ENCODE results near the gene FEN1. TPM values are rescaled to one million over a fixed set of nuclear protein-coding genes. Genes with fewer than 3 reads are reported as not detected.

The FEN1 gene
- total and polyA plus RNA-seq, 4 donors = 4.5 to 46.5 (median 9.5) TPM

DNA sequence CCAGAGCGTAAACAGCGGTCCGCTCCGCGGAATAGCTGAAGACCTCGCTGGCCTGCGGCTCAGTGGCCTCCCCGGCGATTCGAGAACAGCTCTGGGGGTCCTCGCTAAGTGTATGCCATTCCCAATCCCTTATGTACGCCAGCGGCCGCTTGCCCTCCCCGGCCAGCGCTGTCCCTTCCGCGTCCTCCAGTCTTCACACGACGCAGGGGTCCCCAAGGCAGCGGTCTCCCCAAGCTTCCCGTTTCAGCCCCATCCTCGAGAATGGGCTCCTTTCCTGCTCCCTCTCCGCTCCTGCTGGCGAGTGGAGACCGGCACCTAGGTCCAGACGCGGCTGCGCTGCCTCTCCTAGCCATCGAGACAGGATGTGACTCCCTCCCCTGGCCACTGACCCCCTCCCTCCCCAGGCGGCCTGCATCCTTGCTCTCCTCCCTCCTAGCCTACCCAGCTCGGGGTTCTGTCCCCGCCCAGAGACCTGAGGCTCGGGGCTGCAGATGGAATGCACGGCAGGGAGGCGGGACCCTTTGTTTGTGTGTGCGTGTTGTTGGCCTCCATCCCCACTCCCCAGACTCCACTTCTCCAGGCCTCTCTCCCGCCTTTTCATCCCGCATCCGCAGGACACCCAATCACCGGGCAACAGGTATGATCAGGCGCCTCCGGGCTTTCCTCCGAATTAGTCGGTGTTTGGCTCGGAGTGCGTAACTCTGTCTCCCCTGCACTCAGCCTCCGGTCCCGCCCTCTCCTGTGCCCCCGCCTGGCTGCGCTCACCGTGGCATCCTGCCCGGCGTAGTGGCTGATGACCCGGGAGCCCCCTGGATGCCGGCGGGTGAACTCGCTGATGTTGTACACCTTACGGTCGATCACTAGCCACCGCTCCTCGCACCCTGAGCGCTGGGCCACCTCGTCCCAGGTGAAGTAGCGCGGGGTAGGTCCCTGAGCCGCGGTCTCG lies 23.4 kb downstream of the FEN1 start:
- no peaks in the 10 kb centered on the region for H3K9me3 ChIP-seq (ENCODE audit: control insufficient read depth in 4 of 4, low read length in 3 of 4)
- peaks cover 0 to 8% (median 4%) of the 10 kb centered on the region in 4 donors for H3K36me3 ChIP-seq (ENCODE audit: control insufficient read depth in 4 of 4, insufficient read depth in 3 of 4, low read depth in 1 of 4, low read length in 3 of 4)
- no peaks in the 10 kb centered on the region for H3K27me3 ChIP-seq (ENCODE audit: control insufficient read depth in 4 of 4, insufficient read depth in 4 of 4, low read length in 3 of 4)
- H3K4me3 ChIP-seq (ENCODE audit: low read depth in 1 of 3, low read length in 3 of 3) = peak overlapping the region; percentile 48 to 67 (median 48)
- H3K4me1 ChIP-seq (ENCODE audit: control insufficient read depth in 4 of 4, insufficient read depth in 4 of 4, low read length in 3 of 4) = peaks cover 5 to 28% (median 14%) of the 10 kb centered on the region in 4 donors
- peak; percentile 65 for DNase-seq (ENCODE audit: low spot score)
- H3K9ac ChIP-seq (ENCODE audit: low read depth in 1 of 2, low read length in 2 of 2) = peak overlapping the region; percentile 34 to 67
- under 1% methylated on average over 69 of the region's 69 CpGs for WGBS
- peak overlapping the region; percentile 93 to 95 for H3K27ac ChIP-seq (ENCODE audit: low read depth in 1 of 2, low read length in 2 of 2)
- TF ChIP-seq GABPA (IDR thresholded peaks at IDR 0.05 in 1 of 2, conservative IDR thresholded peaks at IDR 0.05 in 1 of 2) (no peak), CTCF (IDR thresholded peaks at IDR 0.05; ENCODE audit: low read depth, low read length, missing input control) (peak; percentile 18), NR2F2 (IDR thresholded peaks at IDR 0.05) (peak; percentile 21), TAF1 (conservative IDR thresholded peaks at IDR 0.05) (peak; percentile 6), SP1 (IDR thresholded peaks at IDR 0.05) (no peak)

DNA sequence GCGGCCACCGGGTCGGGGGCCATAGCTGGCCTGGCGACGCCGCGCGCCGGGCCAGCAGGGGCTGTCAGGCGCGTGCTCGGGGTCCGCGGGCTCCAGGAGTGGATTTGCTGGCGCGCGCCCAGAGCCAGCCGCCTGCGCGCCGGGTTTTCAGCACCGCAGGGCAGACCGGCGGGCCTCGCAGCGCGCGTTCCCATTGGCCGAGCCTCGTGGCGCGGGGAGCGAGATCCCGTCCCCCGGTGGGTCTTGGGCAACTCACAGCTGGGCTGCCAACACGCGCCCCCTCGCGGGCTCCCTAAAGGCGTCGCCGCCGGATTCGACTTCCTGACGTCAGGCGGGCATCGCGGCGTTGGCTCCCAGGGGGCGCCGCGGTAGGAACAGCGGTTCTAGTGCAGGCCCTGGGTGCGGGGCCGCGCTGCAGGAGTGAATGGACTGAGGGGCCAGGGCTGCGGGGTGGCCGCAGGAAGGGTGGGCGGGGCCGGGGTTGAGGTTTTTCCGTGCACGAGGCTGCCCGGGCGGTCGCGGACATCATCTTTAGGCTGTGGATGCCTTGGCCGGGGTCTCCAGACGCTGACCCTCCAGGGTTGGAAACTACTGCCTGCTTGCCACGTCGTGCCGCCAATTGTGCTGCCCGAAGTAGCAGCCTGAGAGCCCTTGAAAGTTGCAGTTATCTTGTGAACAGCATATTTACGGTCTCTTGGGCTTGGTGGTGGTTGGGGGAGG lies 24.2 kb downstream of the FEN1 start, which contains the start of gene FADS1:
TSS of gene FADS1 (minus strand) at position 268 of the 720 bp plus-strand sequence. CDS start at position 194, 74 bp downstream.
- peak; percentile 88 for DNase-seq (ENCODE audit: low spot score)
- Histone ChIP-seq H3K4me3 (ENCODE audit: low read depth in 1 of 3, low read length in 3 of 3) (peak within 1 kb of the TSS; percentile 48 to 67 (median 48)), H3K27ac (ENCODE audit: low read depth in 1 of 2, low read length in 2 of 2) (peak within 1 kb of the TSS; percentile 93 to 95), H3K9me3 (ENCODE audit: control insufficient read depth in 4 of 4, low read length in 3 of 4) (no peaks in the 10 kb centered on the region), H3K36me3 (ENCODE audit: control insufficient read depth in 4 of 4, insufficient read depth in 3 of 4, low read depth in 1 of 4, low read length in 3 of 4) (peaks cover 0 to 7% (median 2%) of the 10 kb centered on the region in 4 donors), H3K4me1 (ENCODE audit: control insufficient read depth in 4 of 4, insufficient read depth in 4 of 4, low read length in 3 of 4) (peaks cover 5 to 28% (median 14%) of the 10 kb centered on the region in 4 donors), H3K27me3 (ENCODE audit: control insufficient read depth in 4 of 4, insufficient read depth in 4 of 4, low read length in 3 of 4) (no peaks in the 10 kb centered on the region), H3K9ac (ENCODE audit: low read depth in 1 of 2, low read length in 2 of 2) (peak within 1 kb of the TSS; percentile 34 to 67)
- 2% methylated on average over 73 of the region's 73 CpGs for WGBS
- TF ChIP-seq ATF3 (IDR thresholded peaks at IDR 0.05) (no peak), RXRA (IDR thresholded peaks at IDR 0.05) (no peak), FOXA1 (IDR thresholded peaks at IDR 0.05) (no peak), YY1 (IDR thresholded peaks at IDR 0.05) (no peak), NR2F2 (IDR thresholded peaks at IDR 0.05) (no peak), RAD21 (IDR thresholded peaks at IDR 0.05) (peak in 1 of 2 donors; percentile 60), FOXA2 (IDR thresholded peaks at IDR 0.05) (no peak), CTCF (IDR thresholded peaks at IDR 0.05; ENCODE audit: low read depth, low read length, missing input control) (peak; percentile 47), HNF4A (conservative IDR thresholded peaks at IDR 0.05) (no peak), EGR1 (IDR thresholded peaks at IDR 0.05; ENCODE audit: low read depth in 2 of 2) (no peak), HNF4G (IDR thresholded peaks at IDR 0.05) (no peak), JUND (IDR thresholded peaks at IDR 0.05) (no peak), TAF1 (conservative IDR thresholded peaks at IDR 0.05) (no peak), GABPA (IDR thresholded peaks at IDR 0.05 in 1 of 2, conservative IDR thresholded peaks at IDR 0.05 in 1 of 2) (no peak), SP1 (IDR thresholded peaks at IDR 0.05) (peak; percentile 40)
- TF ChIP-seq, protein P1, sequence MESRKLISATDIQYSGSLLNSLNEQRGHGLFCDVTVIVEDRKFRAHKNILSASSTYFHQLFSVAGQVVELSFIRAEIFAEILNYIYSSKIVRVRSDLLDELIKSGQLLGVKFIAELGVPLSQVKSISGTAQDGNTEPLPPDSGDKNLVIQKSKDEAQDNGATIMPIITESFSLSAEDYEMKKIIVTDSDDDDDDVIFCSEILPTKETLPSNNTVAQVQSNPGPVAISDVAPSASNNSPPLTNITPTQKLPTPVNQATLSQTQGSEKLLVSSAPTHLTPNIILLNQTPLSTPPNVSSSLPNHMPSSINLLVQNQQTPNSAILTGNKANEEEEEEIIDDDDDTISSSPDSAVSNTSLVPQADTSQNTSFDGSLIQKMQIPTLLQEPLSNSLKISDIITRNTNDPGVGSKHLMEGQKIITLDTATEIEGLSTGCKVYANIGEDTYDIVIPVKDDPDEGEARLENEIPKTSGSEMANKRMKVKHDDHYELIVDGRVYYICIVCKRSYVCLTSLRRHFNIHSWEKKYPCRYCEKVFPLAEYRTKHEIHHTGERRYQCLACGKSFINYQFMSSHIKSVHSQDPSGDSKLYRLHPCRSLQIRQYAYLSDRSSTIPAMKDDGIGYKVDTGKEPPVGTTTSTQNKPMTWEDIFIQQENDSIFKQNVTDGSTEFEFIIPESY (IDR thresholded peaks at IDR 0.05) = peak; percentile 86
- TF ChIP-seq, protein P2, sequence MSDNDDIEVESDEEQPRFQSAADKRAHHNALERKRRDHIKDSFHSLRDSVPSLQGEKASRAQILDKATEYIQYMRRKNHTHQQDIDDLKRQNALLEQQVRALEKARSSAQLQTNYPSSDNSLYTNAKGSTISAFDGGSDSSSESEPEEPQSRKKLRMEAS (IDR thresholded peaks at IDR 0.05) = no peak
- TF ChIP-seq, protein P3, sequence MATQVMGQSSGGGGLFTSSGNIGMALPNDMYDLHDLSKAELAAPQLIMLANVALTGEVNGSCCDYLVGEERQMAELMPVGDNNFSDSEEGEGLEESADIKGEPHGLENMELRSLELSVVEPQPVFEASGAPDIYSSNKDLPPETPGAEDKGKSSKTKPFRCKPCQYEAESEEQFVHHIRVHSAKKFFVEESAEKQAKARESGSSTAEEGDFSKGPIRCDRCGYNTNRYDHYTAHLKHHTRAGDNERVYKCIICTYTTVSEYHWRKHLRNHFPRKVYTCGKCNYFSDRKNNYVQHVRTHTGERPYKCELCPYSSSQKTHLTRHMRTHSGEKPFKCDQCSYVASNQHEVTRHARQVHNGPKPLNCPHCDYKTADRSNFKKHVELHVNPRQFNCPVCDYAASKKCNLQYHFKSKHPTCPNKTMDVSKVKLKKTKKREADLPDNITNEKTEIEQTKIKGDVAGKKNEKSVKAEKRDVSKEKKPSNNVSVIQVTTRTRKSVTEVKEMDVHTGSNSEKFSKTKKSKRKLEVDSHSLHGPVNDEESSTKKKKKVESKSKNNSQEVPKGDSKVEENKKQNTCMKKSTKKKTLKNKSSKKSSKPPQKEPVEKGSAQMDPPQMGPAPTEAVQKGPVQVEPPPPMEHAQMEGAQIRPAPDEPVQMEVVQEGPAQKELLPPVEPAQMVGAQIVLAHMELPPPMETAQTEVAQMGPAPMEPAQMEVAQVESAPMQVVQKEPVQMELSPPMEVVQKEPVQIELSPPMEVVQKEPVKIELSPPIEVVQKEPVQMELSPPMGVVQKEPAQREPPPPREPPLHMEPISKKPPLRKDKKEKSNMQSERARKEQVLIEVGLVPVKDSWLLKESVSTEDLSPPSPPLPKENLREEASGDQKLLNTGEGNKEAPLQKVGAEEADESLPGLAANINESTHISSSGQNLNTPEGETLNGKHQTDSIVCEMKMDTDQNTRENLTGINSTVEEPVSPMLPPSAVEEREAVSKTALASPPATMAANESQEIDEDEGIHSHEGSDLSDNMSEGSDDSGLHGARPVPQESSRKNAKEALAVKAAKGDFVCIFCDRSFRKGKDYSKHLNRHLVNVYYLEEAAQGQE (IDR thresholded peaks at IDR 0.05) = peak; percentile 23

All from liver (tissue), 9 donors.